Thyroid gland (tissue), 4 donors: ENCODE measurements around the gene SDHAF1. TPM values are rescaled to one million over a fixed set of nuclear protein-coding genes. Genes with fewer than 3 reads are reported as not detected.
A peak's percentile ranks its signal among the peaks of the same experiment; 100 is the strongest.

Experiments used
- DNase-seq, 2 donors: peaks; one replicate each; pipeline ENCODE4 v3.0.0-alpha.2; 2019
- H3K27ac ChIP-seq, 3 donors: fragments of 200-600 bp; sonication (generic); 1 replicate in 2 of 3; 2 replicates in 1 of 3; pipeline ENCODE4 v1.5.1; 2016 to 2019; ENCODE audit warnings: mild to moderate bottlenecking in 1 of 3, moderate library complexity in 1 of 3
- H3K27me3 ChIP-seq: fragments of 200-600 bp; sonication (generic); one replicate; pipeline ENCODE4 v1.5.1; 2019
- H3K36me3 ChIP-seq, 2 donors: fragments of 200-600 bp; sonication (generic); one replicate each; pipeline ENCODE4 v1.5.1; 2016 to 2019
- H3K4me1 ChIP-seq, 2 donors: fragments of 200-600 bp; sonication (generic); one replicate each; pipeline ENCODE4 v1.5.1; 2017 to 2019
- H3K4me3 ChIP-seq, 3 donors: fragments of 200-600 bp; sonication (generic); replicated peaks in 1 of 3; 1 replicate in 2 of 3; 2 replicates in 1 of 3; pipeline ENCODE4 v1.5.1; 2016; ENCODE audit warnings: mild to moderate bottlenecking in 1 of 3
- H3K9me3 ChIP-seq: fragments of 200-600 bp; sonication (generic); one replicate; pipeline ENCODE4 v1.5.1; 2017
- POLR2A ChIP-seq, 2 donors: fragments of 450-650 bp; IDR thresholded peaks; one replicate each; pipeline ENCODE4 v1.6.1; 2017; ENCODE audit warnings: antibody characterized with exemption in 2 of 2, mild to moderate bottlenecking in 2 of 2, moderate library complexity in 1 of 2
- WGBS, 2 donors: methylation state at CpG; one replicate each; pipeline ENCODE4 v1.1.5; 2017; 5-methylcytosine and 5-hydroxymethylcytosine counted together
- intact Hi-C: fragments of 100-400 bp; cut with DNase I; formaldehyde crosslinking; loops from one replicate; pipeline ENCODE4 v1.15.1; 2023
- total RNA-seq, 4 donors: library from RNA; depleted of rRNA; stranded (reverse); fragments of >200 nt; gene quantifications; one replicate each; pipeline ENCODE4 v1.2.3, GENCODE V29; 2016
- TF ChIP-seq, protein P1 (sequence below), 6 experiments: fragments of 200-600 bp in 3 of 6; fragments of 450-650 bp in 3 of 6; sonication (generic) in 3 of 6; IDR thresholded peaks; one replicate each; pipeline ENCODE4 v1.5.1; 2016 to 2019; ENCODE audit warnings: antibody characterized with exemption in 6 of 6, mild to moderate bottlenecking in 2 of 6, inconsistent platforms in 1 of 6, moderate library complexity in 1 of 6

SDHAF1 gene
- total RNA-seq, 4 donors from 2014 or later = 51.4 to 96.8 (median 66.7) TPM

DNA sequence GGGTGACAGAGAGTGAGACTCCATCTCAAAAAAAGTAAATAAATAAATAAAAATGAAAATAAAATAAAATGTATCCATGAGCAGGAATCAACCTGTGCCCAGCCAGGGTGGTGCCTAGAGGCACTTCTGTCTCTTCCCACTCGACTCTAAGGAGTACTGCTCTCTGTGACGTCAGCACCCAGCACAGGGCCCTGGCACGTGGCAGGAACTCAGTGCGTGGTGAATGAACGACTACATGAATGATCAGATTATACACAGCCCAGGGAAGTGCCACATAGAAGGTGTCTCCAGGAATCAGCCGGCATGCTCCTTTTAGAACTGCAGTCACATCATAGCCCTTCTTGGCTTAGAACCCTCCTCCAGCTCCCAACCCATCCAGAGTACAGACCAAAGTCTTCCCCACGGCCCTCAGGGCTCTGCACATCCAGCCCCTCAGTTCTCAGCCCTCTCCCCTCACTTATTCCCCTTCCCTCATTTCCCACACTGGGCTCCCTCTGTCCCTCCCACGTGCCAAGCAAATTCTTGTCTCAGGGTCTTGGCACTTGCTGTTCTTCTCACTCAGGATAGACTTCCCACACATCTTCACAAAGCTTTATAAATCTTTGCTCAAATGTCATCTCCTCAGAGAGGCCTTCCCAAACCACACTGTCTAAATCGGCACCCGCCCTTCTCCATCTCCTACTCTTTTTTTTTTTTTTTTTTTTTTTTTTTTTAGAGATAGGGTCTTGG lies 33.5 kb downstream of the SDHAF1 start:
- Histone ChIP-seq H3K4me1 (peaks cover 4 to 11% of the 10 kb centered on the region in 2 donors), H3K36me3 (no peaks in the 10 kb centered on the region), H3K27ac (no peak overlapping the region), H3K27me3 (no peaks in the 10 kb centered on the region), H3K4me3 (no peak overlapping the region), H3K9me3 (no peaks in the 10 kb centered on the region)
- TF ChIP-seq, protein P1, sequence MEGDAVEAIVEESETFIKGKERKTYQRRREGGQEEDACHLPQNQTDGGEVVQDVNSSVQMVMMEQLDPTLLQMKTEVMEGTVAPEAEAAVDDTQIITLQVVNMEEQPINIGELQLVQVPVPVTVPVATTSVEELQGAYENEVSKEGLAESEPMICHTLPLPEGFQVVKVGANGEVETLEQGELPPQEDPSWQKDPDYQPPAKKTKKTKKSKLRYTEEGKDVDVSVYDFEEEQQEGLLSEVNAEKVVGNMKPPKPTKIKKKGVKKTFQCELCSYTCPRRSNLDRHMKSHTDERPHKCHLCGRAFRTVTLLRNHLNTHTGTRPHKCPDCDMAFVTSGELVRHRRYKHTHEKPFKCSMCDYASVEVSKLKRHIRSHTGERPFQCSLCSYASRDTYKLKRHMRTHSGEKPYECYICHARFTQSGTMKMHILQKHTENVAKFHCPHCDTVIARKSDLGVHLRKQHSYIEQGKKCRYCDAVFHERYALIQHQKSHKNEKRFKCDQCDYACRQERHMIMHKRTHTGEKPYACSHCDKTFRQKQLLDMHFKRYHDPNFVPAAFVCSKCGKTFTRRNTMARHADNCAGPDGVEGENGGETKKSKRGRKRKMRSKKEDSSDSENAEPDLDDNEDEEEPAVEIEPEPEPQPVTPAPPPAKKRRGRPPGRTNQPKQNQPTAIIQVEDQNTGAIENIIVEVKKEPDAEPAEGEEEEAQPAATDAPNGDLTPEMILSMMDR (IDR thresholded peaks at IDR 0.05) = no peak
- no peak for TF ChIP-seq POLR2A (IDR thresholded peaks at IDR 0.05)
- DNase-seq = no peak
- intact Hi-C loops = no loop called here
- WGBS, 2 donors = 81 to 84% methylated on average over 10 of the region's 10 CpGs

DNA sequence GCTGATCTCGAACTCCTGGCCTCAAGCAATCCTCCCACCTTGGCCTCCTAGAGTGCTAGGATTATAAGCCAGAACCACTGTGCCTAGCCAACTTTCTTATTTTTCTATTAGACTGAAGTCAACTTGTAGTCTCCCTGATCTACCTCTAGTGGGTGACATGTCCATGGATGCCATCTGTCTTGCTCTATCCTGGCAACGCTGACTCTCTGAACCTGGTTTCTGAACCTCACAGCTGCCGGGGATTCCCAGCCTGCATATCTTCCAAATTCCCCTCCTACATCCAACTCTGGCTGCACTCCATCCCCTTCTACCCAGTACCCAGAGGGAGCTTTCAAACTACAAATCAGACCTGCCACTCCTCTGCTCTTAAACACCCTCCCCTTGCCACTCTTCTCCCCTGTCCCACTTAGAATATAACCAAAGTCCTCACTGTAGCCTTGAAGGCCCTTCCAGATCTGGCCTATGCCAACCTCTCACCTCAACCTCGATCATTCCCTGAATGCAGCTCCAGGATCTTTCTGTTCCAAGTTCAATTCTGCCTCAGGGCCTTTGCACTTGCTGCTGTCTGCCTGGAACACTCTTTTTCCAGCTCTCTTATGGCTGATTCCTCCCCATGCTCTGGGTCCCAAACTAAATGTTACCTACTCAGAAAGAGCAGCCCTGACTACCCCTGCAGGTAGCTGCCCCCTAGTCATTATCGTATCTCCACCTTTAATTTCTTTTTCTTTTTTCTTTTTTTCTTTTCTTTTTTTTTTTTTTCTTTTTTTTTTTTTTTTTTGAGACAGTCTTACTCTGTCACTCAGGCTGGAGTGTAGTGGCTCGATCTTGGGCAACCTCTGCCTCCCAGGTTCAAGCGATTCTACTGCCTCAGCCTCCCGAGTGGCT lies 35.5 kb downstream of the SDHAF1 start:
- 89 to 94% methylated on average over 8 of the region's 8 CpGs for WGBS, 2 donors
- H3K9me3 ChIP-seq = no peaks in the 10 kb centered on the region
- no peak for DNase-seq
- no peaks in the 10 kb centered on the region for H3K36me3 ChIP-seq
- intact Hi-C loops = no loop called here
- peaks cover 4 to 11% of the 10 kb centered on the region in 2 donors for H3K4me1 ChIP-seq
- TF ChIP-seq, protein P1 (IDR thresholded peaks at IDR 0.05) = no peak
- no peak for TF ChIP-seq POLR2A (IDR thresholded peaks at IDR 0.05)
- H3K27me3 ChIP-seq = no peaks in the 10 kb centered on the region
- H3K4me3 ChIP-seq = no peak overlapping the region
- no peak overlapping the region for H3K27ac ChIP-seq

DNA sequence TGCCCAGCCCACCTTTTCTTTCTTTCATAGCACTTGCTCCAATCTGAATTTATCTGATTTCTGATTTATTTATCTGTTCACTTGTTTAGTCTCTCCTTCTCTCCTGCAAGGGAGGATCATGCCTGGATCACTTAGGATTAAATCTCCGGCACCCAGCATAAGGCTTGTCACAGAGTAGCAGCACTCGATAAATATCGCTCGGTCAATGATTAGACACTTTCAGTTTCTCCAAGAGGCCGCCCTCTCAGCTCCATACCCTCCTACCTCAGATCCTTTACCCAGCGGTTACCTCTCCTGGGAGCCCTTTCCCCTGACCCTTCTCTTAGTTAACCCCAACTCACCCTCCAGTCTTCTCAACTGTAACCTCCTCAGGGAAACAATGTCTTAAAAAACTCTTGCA lies 36.3 kb downstream of the SDHAF1 start:
- no peak for DNase-seq
- Histone ChIP-seq H3K9me3 (no peaks in the 10 kb centered on the region), H3K27me3 (no peaks in the 10 kb centered on the region), H3K36me3 (no peaks in the 10 kb centered on the region), H3K4me1 (peaks cover 4 to 11% of the 10 kb centered on the region in 2 donors), H3K4me3 (no peak overlapping the region), H3K27ac (no peak overlapping the region)
- intact Hi-C loops = no loop called here
- TF ChIP-seq POLR2A (IDR thresholded peaks at IDR 0.05) = no peak
- TF ChIP-seq, protein P1 (IDR thresholded peaks at IDR 0.05) = no peak
- 91 to 94% methylated on average over 6 of the region's 6 CpGs for WGBS, 2 donors

DNA sequence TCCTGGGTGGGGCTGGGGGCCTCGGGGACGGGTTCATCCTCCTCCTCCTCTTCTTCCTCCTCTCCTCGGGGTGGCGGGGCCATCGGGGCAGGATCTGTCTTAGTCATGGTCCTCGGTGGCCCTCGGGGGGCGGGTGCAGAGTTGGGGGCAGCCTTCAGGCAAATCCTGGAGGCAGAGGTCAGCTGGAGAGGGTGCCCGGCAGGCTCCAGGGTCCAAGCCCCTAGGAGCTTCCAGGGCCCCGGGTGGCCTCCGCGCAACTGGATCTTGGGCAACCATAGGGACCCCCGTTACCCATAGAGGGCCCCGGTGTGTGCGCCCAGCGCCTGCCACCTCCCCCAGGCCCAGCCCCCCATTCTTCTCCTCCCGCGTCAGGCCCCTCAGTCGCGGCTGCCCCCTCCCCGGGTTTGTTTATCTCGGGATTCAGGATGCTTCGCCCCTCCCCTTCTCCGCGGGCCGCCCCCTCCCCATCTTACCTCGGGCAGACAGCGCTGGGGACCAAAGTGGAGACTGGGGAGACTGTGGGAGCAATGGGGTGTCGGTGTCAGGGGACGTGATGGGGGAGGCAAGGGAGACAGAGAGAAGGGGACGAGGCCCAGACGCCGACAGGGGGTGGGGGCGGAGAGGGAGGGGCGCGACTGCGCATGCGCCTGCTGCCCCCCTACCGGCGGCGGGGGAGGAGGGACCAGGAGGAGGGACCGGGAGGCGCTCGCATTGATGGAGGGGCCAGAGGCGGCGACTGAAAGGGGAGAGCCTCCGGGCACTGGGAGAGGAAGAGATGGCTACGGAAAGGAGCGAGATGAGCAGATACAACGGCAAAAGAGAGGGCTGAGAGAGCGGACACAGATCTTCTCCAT lies 37.5 kb downstream of the SDHAF1 start, which contains the start of gene CLIP3:
Gene CLIP3, minus strand, starts transcription at position 623 of the 854 bp plus-strand sequence. Its CDS starts 516 bp downstream, at position 107.
- peak within 1 kb of the TSS in 1 of 3 donors; percentile 32 for H3K4me3 ChIP-seq
- H3K9me3 ChIP-seq = no peaks in the 10 kb centered on the region
- WGBS, 2 donors = 3 to 6% methylated on average over 27 to 35 of the region's 51 CpGs
- peak within 1 kb of the TSS in 1 of 3 donors; percentile 24 for H3K27ac ChIP-seq
- peak in 1 of 2 donors; percentile 14 for DNase-seq
- intact Hi-C loops = no loop called here
- no peaks in the 10 kb centered on the region for H3K27me3 ChIP-seq
- TF ChIP-seq, protein P1 (IDR thresholded peaks at IDR 0.05) = no peak
- TF ChIP-seq POLR2A (IDR thresholded peaks at IDR 0.05) = no peak
- H3K4me1 ChIP-seq = peaks cover 4 to 11% of the 10 kb centered on the region in 2 donors
- no peaks in the 10 kb centered on the region for H3K36me3 ChIP-seq
